ENCODE data around the gene FOSB. TPM values are rescaled to one million over a fixed set of nuclear protein-coding genes. Genes with fewer than 3 reads are reported as not detected.

The FOSB gene
- total RNA-seq, 3 donors from 2014 or later = 0.58 to 10.3 (median 1.6) TPM

DNA sequence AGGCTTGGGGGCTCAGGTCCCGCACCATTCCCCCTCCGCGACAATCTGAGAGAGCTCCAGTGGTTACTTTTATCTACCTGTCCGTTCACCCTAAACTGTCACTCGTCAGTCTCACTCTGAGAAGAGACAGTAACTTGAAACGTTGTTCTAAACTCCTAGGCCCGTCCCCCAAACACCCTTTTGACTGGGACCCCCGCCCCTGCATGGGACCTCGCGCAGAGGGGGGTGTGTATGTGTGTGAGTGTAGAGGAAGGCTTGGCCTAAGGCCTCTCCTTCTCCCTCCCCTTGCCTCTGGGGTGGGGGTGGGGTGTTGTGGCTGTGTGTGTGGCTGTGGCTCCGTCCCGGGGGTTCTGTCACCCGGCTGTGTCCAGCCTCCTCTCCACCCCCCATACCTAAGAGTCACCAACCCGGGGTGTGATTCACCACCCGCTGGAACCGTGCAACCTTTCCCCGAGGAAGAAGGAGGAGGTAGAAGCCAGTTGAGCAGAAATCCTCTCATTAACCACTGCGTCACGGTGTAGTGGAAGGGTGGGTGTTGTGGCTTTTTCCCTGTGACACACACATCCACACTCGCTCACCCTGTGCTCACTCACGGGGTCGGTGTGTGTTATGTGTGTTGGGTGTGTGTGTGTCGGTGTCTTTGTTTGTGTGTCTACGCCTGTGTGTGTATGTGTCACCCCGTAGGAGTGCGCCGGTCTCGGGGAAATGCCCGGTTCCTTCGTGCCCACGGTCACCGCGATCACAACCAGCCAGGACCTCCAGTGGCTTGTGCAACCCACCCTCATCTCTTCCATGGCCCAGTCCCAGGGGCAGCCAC, 2.4 kb downstream of the FOSB start:
- no peak overlapping the region for H3K4me3 ChIP-seq
- H3K36me3 ChIP-seq (ENCODE audit: low read depth) = no peaks in the 10 kb centered on the region
- no peaks in the 10 kb centered on the region for H3K9me3 ChIP-seq
- H3K4me1 ChIP-seq (ENCODE audit: low read depth) = peaks cover 24% of the 10 kb centered on the region
- ATAC-seq (no peak), DNase-seq (peak; percentile 52 to 69 (median 60))
- TF ChIP-seq, protein P1, sequence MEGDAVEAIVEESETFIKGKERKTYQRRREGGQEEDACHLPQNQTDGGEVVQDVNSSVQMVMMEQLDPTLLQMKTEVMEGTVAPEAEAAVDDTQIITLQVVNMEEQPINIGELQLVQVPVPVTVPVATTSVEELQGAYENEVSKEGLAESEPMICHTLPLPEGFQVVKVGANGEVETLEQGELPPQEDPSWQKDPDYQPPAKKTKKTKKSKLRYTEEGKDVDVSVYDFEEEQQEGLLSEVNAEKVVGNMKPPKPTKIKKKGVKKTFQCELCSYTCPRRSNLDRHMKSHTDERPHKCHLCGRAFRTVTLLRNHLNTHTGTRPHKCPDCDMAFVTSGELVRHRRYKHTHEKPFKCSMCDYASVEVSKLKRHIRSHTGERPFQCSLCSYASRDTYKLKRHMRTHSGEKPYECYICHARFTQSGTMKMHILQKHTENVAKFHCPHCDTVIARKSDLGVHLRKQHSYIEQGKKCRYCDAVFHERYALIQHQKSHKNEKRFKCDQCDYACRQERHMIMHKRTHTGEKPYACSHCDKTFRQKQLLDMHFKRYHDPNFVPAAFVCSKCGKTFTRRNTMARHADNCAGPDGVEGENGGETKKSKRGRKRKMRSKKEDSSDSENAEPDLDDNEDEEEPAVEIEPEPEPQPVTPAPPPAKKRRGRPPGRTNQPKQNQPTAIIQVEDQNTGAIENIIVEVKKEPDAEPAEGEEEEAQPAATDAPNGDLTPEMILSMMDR (IDR thresholded peaks at IDR 0.05) = no peak
- intact Hi-C loops (cut with DNase I, micrococcal nuclease) = no loop called here

DNA sequence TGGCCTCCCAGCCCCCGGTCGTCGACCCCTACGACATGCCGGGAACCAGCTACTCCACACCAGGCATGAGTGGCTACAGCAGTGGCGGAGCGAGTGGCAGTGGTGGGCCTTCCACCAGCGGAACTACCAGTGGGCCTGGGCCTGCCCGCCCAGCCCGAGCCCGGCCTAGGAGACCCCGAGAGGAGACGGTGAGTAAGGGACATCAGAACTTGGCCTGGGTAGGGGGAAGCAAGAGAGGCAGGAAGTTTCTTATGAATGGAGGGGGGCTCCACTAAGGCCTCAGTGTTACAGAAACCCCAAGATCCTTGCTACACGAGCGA, 2.9 kb downstream of the FOSB start:
- DNase-seq (no peak), ATAC-seq (no peak)
- Histone ChIP-seq H3K4me3 (no peak overlapping the region), H3K36me3 (ENCODE audit: low read depth) (no peaks in the 10 kb centered on the region), H3K4me1 (ENCODE audit: low read depth) (peaks cover 24% of the 10 kb centered on the region), H3K9me3 (no peaks in the 10 kb centered on the region)
- intact Hi-C loops (cut with DNase I, micrococcal nuclease) = no loop called here
- TF ChIP-seq, protein P1 (IDR thresholded peaks at IDR 0.05) = no peak

DNA sequence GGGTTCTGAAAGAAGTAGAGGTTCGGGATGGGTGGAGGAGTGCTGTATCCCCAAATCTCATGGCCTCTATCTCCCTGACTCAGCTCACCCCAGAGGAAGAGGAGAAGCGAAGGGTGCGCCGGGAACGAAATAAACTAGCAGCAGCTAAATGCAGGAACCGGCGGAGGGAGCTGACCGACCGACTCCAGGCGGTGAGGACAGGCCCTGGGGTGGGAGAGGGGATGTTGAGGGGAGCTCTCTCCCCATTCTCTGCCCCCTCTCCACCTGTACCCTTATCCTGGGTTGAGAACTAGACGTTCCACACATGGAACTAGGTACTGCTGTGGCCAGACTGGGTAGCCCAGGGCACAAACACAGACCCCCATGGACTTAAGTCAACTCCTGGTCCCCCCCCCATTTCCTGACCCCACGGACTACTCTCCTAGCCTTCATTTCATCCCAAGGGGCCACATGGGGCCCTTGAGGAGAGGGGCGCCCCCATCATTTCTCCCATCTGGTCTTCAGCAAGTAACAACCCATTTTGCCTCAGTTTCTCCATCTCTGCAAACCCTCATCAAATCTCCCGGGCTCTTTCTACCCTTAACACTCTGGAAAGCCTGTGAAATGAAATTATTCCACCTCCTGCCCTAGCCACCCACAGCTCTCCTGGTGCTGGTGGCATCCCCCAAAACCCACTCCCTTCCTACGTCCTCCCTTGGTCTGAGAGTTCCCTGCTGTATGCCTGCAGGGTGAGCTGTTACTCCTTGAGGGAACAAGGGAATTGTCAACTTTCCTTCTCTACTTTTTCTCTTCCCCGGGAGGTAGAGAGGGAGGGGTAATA, 3.5 kb downstream of the FOSB start:
- intact Hi-C loops (cut with DNase I, micrococcal nuclease) = no loop called here
- Histone ChIP-seq H3K9me3 (no peaks in the 10 kb centered on the region), H3K4me1 (ENCODE audit: low read depth) (peaks cover 24% of the 10 kb centered on the region), H3K4me3 (no peak overlapping the region), H3K36me3 (ENCODE audit: low read depth) (no peaks in the 10 kb centered on the region)
- DNase-seq (no peak), ATAC-seq (no peak)
- TF ChIP-seq, protein P1 (IDR thresholded peaks at IDR 0.05) = no peak

DNA sequence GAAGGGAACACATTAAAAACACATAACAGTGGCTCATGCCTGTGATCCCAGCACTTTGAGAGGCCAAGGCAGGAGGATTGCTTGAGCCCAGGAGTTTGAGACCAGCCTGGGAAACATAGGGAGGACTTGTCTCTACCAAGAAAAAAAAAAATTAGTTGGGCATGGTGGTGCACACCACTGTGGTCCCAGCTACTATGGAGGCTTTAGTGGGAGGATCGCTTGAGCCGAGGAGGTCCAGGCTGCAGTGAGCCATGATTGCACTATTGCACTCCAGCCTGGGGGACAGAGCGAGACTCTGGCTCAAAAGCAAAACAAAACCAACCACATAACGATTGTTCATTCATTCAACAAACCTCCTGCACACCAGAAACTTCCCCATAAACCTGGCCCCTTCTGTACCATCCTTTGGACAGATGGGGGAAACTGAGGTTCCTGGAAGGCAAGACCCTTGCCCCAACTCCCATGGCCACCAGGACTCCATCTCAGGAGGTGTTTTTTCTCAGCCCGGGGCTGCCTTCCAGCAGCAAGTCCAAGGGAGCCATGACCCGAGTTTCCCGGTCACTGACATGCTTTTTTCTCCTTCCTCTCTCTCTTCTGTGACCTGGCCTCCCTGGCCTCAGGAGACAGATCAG, 4.3 kb downstream of the FOSB start:
- intact Hi-C loops (cut with DNase I, micrococcal nuclease) = no loop called here
- H3K36me3 ChIP-seq (ENCODE audit: low read depth) = no peaks in the 10 kb centered on the region
- H3K4me3 ChIP-seq = no peak overlapping the region
- no peak for ATAC-seq
- TF ChIP-seq, protein P1 (IDR thresholded peaks at IDR 0.05) = no peak
- peaks cover 22% of the 10 kb centered on the region for H3K4me1 ChIP-seq (ENCODE audit: low read depth)
- no peak for DNase-seq
- H3K9me3 ChIP-seq = no peaks in the 10 kb centered on the region

DNA sequence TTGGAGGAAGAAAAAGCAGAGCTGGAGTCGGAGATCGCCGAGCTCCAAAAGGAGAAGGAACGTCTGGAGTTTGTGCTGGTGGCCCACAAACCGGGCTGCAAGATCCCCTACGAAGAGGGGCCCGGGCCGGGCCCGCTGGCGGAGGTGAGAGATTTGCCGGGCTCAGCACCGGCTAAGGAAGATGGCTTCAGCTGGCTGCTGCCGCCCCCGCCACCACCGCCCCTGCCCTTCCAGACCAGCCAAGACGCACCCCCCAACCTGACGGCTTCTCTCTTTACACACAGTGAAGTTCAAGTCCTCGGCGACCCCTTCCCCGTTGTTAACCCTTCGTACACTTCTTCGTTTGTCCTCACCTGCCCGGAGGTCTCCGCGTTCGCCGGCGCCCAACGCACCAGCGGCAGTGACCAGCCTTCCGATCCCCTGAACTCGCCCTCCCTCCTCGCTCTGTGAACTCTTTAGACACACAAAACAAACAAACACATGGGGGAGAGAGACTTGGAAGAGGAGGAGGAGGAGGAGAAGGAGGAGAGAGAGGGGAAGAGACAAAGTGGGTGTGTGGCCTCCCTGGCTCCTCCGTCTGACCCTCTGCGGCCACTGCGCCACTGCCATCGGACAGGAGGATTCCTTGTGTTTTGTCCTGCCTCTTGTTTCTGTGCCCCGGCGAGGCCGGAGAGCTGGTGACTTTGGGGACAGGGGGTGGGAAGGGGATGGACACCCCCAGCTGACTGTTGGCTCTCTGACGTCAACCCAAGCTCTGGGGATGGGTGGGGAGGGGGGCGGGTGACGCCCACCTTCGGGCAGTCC, 5.0 kb downstream of the FOSB start:
- peaks cover 17% of the 10 kb centered on the region for H3K4me1 ChIP-seq (ENCODE audit: low read depth)
- TF ChIP-seq, protein P1 (IDR thresholded peaks at IDR 0.05) = no peak
- DNase-seq (no peak), ATAC-seq (no peak)
- H3K4me3 ChIP-seq = no peak overlapping the region
- intact Hi-C loops (cut with DNase I, micrococcal nuclease) = no loop called here
- H3K36me3 ChIP-seq (ENCODE audit: low read depth) = no peaks in the 10 kb centered on the region
- H3K9me3 ChIP-seq = no peaks in the 10 kb centered on the region
